HG02852 (cell line): ENCODE measurements around the gene NSUN4.

Source experiments
- ATAC-seq: cut with Tn5 transposase; IDR thresholded peaks from one replicate; pipeline ENCODE4 v1.9.1; 2021; ENCODE audit warnings: mild to moderate bottlenecking, moderate library complexity; ENCODE audit not compliant: unreplicated experiment

Gene NSUN4

DNA sequence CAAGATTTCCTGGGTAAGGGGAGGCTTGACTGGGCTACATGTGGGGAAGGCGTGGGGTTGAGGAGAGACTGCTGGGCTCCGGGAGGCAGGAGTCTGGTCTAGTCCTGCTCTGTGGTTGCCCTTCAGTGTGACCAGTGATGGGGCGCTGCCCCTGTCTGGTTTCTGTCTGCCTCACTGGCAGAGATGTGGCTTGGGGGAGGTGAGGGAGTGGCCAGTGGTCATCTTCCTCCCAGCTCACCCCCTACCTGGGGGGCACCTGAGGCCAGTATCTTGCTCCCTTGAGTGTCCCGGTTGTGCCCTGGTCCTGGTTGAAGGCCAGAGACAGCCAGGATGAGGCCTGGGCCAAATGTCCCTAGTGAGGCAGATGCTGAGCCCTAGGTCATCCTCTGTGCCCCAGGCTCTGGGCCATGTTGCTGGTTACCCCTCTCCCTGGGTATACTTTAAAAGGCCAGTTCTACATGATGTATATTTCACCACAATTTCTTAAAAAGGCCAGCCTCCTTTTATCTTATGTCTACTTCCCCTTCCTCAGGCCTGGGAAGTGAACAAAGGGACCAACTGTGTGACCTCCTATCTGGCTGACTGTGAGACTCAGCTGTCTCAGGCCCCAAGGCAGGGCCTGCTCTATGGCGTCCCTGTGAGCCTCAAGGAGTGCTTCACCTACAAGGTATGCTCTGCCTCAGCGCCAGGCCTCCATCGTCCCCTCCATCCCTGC, 64.0 kb downstream of the NSUN4 start:
- no peak for ATAC-seq

DNA sequence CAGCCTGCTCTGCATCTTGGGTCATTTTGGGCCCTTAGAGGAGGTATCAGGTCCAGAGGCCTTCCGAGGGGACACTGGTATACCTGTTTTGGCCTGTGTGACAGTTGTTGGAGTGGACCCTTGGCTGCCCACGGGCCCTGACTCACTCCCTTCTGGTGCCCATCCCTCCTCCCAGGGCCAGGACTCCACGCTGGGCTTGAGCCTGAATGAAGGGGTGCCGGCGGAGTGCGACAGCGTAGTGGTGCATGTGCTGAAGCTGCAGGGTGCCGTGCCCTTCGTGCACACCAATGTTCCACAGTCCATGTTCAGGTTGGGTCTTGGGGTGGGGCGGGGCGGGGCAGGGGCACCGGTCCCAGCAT, 64.6 kb downstream of the NSUN4 start:
- no peak for ATAC-seq

DNA sequence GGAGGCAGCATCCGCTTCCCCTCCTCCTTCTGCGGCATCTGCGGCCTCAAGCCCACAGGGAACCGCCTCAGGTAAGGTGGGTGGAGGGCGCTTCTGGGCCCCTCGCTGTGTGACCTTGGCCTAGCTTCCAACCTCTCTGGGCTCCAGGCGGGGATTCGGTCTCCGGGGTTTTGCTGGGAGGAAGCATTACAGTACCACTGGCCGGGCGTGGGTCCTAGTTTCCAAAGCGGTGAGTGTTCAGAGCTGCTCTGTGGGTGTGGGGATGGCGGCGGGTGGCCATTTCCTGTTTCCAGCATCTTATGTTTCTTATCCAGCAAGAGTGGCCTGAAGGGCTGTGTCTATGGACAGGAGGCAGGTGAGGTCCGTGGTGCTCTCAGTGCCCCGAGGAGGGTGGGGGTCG, 65.1 kb downstream of the NSUN4 start:
- no peak for ATAC-seq

DNA sequence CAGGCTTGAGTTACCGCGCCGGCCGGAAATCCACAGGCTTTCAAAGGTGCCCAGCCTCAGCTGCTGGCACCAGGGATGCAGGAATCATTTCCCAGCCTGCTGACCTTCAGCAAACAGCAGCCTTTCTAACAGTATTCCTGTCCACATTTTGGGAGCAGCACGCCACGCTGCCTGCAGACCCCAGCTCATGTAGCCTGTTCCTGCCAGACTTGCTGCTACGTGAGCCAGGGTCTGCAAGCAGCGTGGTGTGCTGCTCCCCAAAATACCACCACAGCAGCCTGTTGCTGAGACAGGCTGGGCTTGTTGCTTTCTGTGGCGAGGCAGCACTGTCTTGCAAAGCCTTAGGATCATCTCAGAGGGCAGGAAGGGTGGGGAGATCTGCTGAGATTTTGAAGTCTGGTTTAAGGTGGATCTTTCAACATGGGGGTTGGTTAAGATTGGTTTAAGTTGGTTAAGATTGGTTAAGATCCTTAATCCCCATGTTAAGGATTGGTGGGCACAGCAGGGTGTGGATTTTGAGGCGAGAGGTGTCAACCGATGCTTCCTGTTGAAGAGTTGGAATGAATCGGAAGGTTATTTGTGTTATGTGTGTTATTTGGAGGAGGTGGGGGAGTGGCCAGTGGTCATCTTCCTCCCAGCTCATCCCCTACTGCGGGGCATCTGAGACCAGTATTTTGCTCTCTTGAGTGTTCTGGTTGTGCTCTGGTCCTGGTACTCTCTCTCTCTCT, 66.4 kb downstream of the NSUN4 start:
- ATAC-seq, result no peak

DNA sequence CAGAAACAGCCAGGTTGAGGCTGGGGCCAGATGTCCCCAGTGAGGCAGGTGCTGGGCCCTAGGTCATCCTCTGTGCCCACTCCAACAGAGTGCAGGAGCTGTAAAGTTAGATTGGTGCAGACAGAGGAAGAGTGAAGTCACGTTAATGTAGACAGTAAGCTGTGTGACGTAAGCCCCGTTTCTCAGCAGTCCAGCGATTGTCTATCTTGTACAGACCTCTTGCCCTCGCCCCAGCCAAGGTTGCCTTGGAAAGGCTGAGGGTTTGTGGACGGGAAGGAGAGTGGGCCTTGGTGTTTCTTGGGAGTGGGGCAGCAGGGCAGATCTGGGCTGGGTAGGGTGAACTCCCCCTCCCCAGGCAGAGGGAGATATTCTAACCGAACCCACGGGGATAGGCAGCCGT, 67.0 kb downstream of the NSUN4 start:
- no peak for ATAC-seq

DNA sequence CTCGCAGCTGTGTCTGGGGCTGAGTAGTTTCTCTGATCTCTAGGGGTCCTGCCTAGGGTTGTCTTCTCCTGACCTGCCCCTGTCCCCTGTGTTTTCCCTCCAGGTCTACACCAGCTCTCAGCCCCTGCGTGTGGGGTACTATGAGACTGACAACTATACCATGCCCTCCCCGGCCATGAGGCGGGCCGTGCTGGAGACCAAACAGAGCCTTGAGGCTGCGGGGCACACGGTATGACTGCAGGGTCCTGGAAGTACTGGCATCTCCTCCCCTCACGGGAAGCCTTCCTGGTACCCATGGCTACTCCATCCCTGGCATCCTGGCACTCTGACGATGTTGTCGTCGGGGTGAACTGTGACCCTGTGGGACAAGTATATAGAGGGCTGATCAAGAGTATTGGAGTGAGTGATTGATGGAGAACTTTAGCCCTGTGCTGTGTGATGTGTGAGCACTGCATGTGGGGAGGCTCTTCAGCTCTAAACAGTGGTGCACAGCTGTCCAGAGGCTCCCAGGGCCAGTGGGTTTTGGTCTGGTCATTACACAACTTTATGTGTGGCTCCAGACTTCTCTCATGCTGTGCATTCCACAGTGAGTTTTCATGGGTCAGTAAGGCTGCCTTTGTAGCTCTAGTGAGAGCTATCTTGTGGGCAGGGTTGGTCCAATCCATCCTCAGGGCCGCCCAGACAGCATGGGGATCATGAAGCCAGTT, 67.9 kb downstream of the NSUN4 start:
- ATAC-seq, result no peak

DNA sequence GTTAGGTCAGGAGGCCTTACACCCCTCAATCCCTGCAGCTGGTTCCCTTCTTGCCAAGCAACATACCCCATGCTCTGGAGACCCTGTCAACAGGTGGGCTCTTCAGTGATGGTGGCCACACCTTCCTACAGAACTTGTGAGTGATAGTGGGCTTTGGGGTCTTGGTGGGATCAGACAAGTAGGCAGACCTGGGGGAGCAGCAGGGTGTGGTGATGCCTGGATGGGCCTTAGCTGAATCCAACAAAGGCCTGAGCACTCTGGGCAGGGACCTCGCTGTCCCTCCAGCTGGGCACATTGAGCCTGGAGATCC, 68.4 kb downstream of the NSUN4 start:
- no peak for ATAC-seq

DNA sequence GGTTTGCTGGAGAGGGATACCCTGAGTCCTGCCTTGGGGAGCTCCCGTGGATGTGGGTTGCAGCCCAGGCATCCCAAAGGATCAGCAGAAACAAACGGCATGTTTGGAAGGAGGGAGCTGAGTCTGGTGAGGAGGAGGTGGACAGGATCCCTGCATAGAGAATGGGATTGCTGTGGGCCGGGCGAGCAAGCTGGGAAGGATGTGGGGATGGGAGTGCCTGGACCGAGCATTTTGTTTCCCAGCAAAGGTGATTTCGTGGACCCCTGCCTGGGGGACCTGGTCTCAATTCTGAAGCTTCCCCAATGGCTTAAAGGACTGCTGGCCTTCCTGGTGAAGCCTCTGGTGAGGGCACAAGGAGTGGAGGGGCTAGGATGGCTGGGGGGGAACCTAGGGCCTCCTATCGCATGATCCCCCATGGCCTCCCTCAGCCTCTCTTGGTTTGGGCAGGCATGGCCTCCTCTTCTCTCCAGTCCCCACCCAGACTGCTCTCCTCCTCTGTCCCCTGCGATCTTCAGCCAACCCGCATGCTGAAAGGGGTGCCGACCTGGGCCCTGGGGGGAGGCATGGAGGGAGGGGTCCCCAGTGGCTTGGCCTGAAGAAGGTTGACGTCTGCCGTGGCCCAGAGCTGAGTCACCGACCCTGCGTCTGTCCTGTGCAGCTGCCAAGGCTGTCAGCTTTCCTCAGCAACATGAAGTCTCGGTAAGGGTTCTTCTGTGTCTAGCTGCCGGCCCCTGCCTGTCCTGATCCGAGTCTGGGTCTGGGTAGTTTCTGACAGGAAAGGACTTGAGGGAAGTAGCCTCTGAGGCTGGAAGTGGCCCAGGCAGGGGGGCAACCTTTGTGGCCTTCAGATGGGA, 69.8 kb downstream of the NSUN4 start:
- ATAC-seq, result no peak

DNA sequence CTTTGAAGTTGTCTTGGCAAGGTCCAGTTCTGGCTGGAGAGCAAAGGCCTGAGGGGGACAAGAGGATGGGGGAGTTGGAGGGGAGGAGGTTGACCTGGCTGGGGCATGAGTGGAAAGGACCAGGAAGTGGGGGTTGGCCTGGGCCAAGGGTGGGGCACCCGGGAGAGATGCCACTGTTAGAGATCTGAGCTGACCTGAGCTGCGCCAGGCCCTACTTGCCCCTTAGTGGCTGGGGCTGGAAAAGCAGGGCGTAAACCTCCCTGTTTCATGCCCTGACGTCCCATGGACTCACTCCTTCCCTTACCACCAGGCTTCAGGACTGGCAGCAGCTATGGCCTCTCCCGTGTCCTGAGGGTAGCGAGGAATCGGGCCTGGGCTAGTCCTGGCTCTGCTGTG, 70.4 kb downstream of the NSUN4 start:
- no peak for ATAC-seq
